Liver (tissue), 9 donors: ENCODE measurements around the gene DNM2. TPM values are rescaled to one million over a fixed set of nuclear protein-coding genes. Genes with fewer than 3 reads are reported as not detected.
A peak's percentile ranks its signal among the peaks of the same experiment; 100 is the strongest.

Experiments used
- DNase-seq: peaks from one replicate; pipeline ENCODE4 v3.0.0-alpha.2; 2017; ENCODE audit warnings: low spot score
- H3K27ac ChIP-seq, 2 donors: one replicate each; pipeline ENCODE4 v1.7.0; 2013; ENCODE audit warnings: inconsistent platforms in 2 of 2, low read length in 2 of 2, control low read depth in 1 of 2, low read depth in 1 of 2, mild to moderate bottlenecking in 1 of 2
- H3K27me3 ChIP-seq, 4 donors: one replicate each; pipeline versions ENCODE4 v1.6.1 to v1.7.0; 2013; ENCODE audit warnings: low read length in 3 of 4, inconsistent platforms in 1 of 4, mild to moderate bottlenecking in 1 of 4, moderate library complexity in 1 of 4; ENCODE audit not compliant: control insufficient read depth in 4 of 4, insufficient read depth in 4 of 4
- H3K36me3 ChIP-seq, 4 donors: one replicate each; pipeline versions ENCODE4 v1.6.1 to v1.7.0; 2013; ENCODE audit warnings: low read length in 3 of 4, mild to moderate bottlenecking in 3 of 4, low read depth in 1 of 4, moderate library complexity in 1 of 4; ENCODE audit not compliant: control insufficient read depth in 4 of 4, insufficient read depth in 3 of 4
- H3K4me1 ChIP-seq, 4 donors: one replicate each; pipeline versions ENCODE4 v1.6.1 to v1.7.0; 2013; ENCODE audit warnings: low read length in 3 of 4, mild to moderate bottlenecking in 3 of 4, moderate library complexity in 1 of 4; ENCODE audit not compliant: control insufficient read depth in 4 of 4, insufficient read depth in 4 of 4
- H3K4me3 ChIP-seq, 3 donors: one replicate each; pipeline versions ENCODE4 v1.6.1 to v1.7.0; 2013; ENCODE audit warnings: low read length in 3 of 3, control low read depth in 1 of 3, low read depth in 1 of 3, mild to moderate bottlenecking in 1 of 3
- H3K9ac ChIP-seq, 2 donors: one replicate each; pipeline ENCODE4 v1.7.0; 2013; ENCODE audit warnings: low read length in 2 of 2, mild to moderate bottlenecking in 2 of 2, moderate library complexity in 2 of 2, control low read depth in 1 of 2, low read depth in 1 of 2
- H3K9me3 ChIP-seq, 4 donors: one replicate each; pipeline versions ENCODE4 v1.6.1 to v1.7.0; 2013; ENCODE audit warnings: low read length in 3 of 4; ENCODE audit not compliant: control insufficient read depth in 4 of 4
- CTCF ChIP-seq: fragments of 150-350 bp; IDR thresholded peaks from 2 replicates; pipeline ENCODE4 v1.5.1; 2017; ENCODE audit warnings: improper control_type of control experiment, low read depth, low read length; ENCODE audit not compliant: missing input control
- EGR1 ChIP-seq, 2 donors: IDR thresholded peaks; 2 replicates each; pipeline ENCODE4 v1.6.1; 2016 to 2018; ENCODE audit warnings: antibody characterized with exemption in 2 of 2, low read depth in 2 of 2
- FOXA2 ChIP-seq: IDR thresholded peaks from 2 replicates; pipeline ENCODE4 v1.6.1; 2016; ENCODE audit warnings: antibody characterized with exemption
- GABPA ChIP-seq, 2 donors: IDR thresholded peaks in 1 of 2; conservative IDR thresholded peaks in 1 of 2; 2 replicates each; pipeline ENCODE4 v1.6.1; 2016; ENCODE audit warnings: antibody characterized with exemption in 2 of 2, mild to moderate bottlenecking in 1 of 2, moderate library complexity in 1 of 2
- HNF4G ChIP-seq: IDR thresholded peaks from 2 replicates; pipeline ENCODE4 v1.6.1; 2016; ENCODE audit warnings: antibody characterized with exemption
- JUND ChIP-seq, 2 donors: IDR thresholded peaks; 2 replicates each; pipeline ENCODE4 v1.6.1; 2016; ENCODE audit warnings: antibody characterized with exemption in 2 of 2
- NR2F2 ChIP-seq: IDR thresholded peaks from 2 replicates; pipeline ENCODE4 v1.6.1; 2016; ENCODE audit warnings: antibody characterized with exemption
- RAD21 ChIP-seq, 2 donors: IDR thresholded peaks; 2 replicates each; pipeline ENCODE4 v1.6.1; 2016; ENCODE audit warnings: antibody characterized with exemption in 2 of 2, mild to moderate bottlenecking in 2 of 2
- REST ChIP-seq: IDR thresholded peaks from 2 replicates; pipeline ENCODE4 v1.6.1; 2016; ENCODE audit warnings: antibody characterized with exemption, mild to moderate bottlenecking
- RXRA ChIP-seq, 2 donors: IDR thresholded peaks; 2 replicates each; pipeline ENCODE4 v1.6.1; 2017 to 2018; ENCODE audit warnings: antibody characterized with exemption in 2 of 2, mild to moderate bottlenecking in 1 of 2
- SP1 ChIP-seq: IDR thresholded peaks from 2 replicates; pipeline ENCODE4 v1.6.1; 2018; ENCODE audit warnings: antibody characterized with exemption, mild to moderate bottlenecking
- TAF1 ChIP-seq: conservative IDR thresholded peaks from 2 replicates; pipeline ENCODE4 v1.6.1; 2016; ENCODE audit warnings: antibody characterized with exemption, mild to moderate bottlenecking
- ZBTB33 ChIP-seq: IDR thresholded peaks from 2 replicates; pipeline ENCODE4 v1.6.1; 2016; ENCODE audit warnings: antibody characterized with exemption
- WGBS: extraction: QIAGEN DNeasy Blood & Tissue Kit; methylation state at CpG from one replicate; pipeline ENCODE4 v1.1.7; 2013; 5-methylcytosine and 5-hydroxymethylcytosine counted together
- polyA plus RNA-seq, 2 donors: library from polyadenylated mRNA; stranded (reverse) in 1 of 2; unstranded in 1 of 2; fragments of 200-250 nt in 1 of 2; fragments of >200 nt in 1 of 2; fragmentation: Nextera tagmentation in 1 of 2; extraction: Ambion mirVana in 1 of 2; gene quantifications; one replicate each; pipeline versions ENCODE4 v1.2.1 to v1.2.3, GENCODE V29; 2013 to 2015
- total RNA-seq, 2 donors: library from RNA; depleted of rRNA; stranded (reverse); fragments of >200 nt; gene quantifications; one replicate each; pipeline ENCODE4 v1.2.3, GENCODE V29; 2014
- donor health status: healthy.
- donor health status: healthy.
- donor health status: healthy.
- donor health status: healthy.
- donor health status: healthy.

Gene DNM2
- total and polyA plus RNA-seq, 4 donors: 23.1 to 95.1 (median 59.1) TPM

GRCh38 chr19:10852941-10853340 is 135.1 kb downstream of the DNM2 start:
- Histone ChIP-seq H3K27ac (no peak overlapping the region), H3K36me3 (no peaks in the 10 kb centered on the region), H3K9me3 (no peaks in the 10 kb centered on the region), H3K9ac (no peak overlapping the region), H3K4me1 (no peaks in the 10 kb centered on the region), H3K4me3 (no peak overlapping the region), H3K27me3 (no peaks in the 10 kb centered on the region)
- 83% methylated on average over 7 of the region's 7 CpGs for WGBS
- no peak for TF ChIP-seq GABPA (IDR thresholded peaks at IDR 0.05 in 1 of 2, conservative IDR thresholded peaks at IDR 0.05 in 1 of 2)
- TF ChIP-seq FOXA2: no peak
- TF ChIP-seq TAF1: no peak
- no peak for TF ChIP-seq ZBTB33
- no peak for TF ChIP-seq EGR1 (IDR thresholded peaks at IDR 0.05; ENCODE audit: low read depth in 2 of 2)
- no peak for TF ChIP-seq CTCF
- TF ChIP-seq NR2F2: no peak
- TF ChIP-seq RAD21 (IDR thresholded peaks at IDR 0.05): no peak
- no peak for TF ChIP-seq RXRA (IDR thresholded peaks at IDR 0.05)
- no peak for TF ChIP-seq SP1
- no peak for DNase-seq

- H3K9me3 ChIP-seq: no peaks in the 10 kb centered on the region
Observed at GRCh38 chr19:10854350-10855089, 136.6 kb downstream of the DNM2 start.

GRCh38 chr19:10855879-10856522 is 138.1 kb downstream of the DNM2 start:
- no peak for DNase-seq
- 74% methylated on average over 5 of the region's 5 CpGs for WGBS
- H3K9ac ChIP-seq: no peak overlapping the region

More at GRCh38 chr19:10854350-10855089, 136.6 kb downstream of the DNM2 start:
- H3K27ac ChIP-seq: no peak overlapping the region
- H3K4me3 ChIP-seq: no peak overlapping the region
- TF ChIP-seq EGR1 (IDR thresholded peaks at IDR 0.05; ENCODE audit: low read depth in 2 of 2) (no peak), GABPA (IDR thresholded peaks at IDR 0.05 in 1 of 2, conservative IDR thresholded peaks at IDR 0.05 in 1 of 2) (no peak), JUND (IDR thresholded peaks at IDR 0.05) (no peak), TAF1 (no peak), HNF4G (no peak), NR2F2 (no peak)
- H3K27me3 ChIP-seq: no peaks in the 10 kb centered on the region
- DNase-seq: no peak
- no peaks in the 10 kb centered on the region for H3K36me3 ChIP-seq
- H3K9ac ChIP-seq: no peak overlapping the region
- WGBS: 78% methylated on average over 7 of the region's 7 CpGs
- no peaks in the 10 kb centered on the region for H3K4me1 ChIP-seq

More at GRCh38 chr19:10855879-10856522, 138.1 kb downstream of the DNM2 start:
- TF ChIP-seq RAD21 (IDR thresholded peaks at IDR 0.05): peak in 1 of 2 donors; percentile 22
- TF ChIP-seq REST: no peak
- no peak for TF ChIP-seq FOXA2
- peak; percentile 45 for TF ChIP-seq CTCF
- H3K27me3 ChIP-seq: no peaks in the 10 kb centered on the region
- no peak overlapping the region for H3K27ac ChIP-seq
- no peaks in the 10 kb centered on the region for H3K36me3 ChIP-seq
- H3K4me1 ChIP-seq: no peaks in the 10 kb centered on the region
- H3K4me3 ChIP-seq: no peak overlapping the region
- no peaks in the 10 kb centered on the region for H3K9me3 ChIP-seq
